ENCODE results near the gene CLDN15. TPM values are rescaled to one million over a fixed set of nuclear protein-coding genes. Genes with fewer than 3 reads are reported as not detected.
A peak's percentile ranks its signal among the peaks of the same experiment; 100 is the strongest.
"Not testable (repeated sequence)": the region's sequence is repeated elsewhere in the genome, so short reads cannot be mapped to it uniquely, and the experiment has no call there.

CLDN15 gene
- total and polyA plus RNA-seq, 2 donors from 2014 or later, result 11.9 to 13.3 TPM

- Histone ChIP-seq H3K9me3 (ENCODE audit: control insufficient read depth in 2 of 3, insufficient read depth in 1 of 3, low read length in 3 of 3) (no peaks in the 10 kb centered on the region), H3K4me1 (ENCODE audit: control insufficient read depth in 2 of 3, insufficient read depth in 2 of 3, low read depth in 1 of 3, low read length in 3 of 3) (peaks cover 2 to 5% (median 4%) of the 10 kb centered on the region in 3 donors), H3K27ac (ENCODE audit: low read depth in 2 of 2, low read length in 2 of 2) (no peak overlapping the region), H3K27me3 (ENCODE audit: control insufficient read depth, insufficient read depth, low read length) (no peaks in the 10 kb centered on the region), H3K9ac (ENCODE audit: low read length in 3 of 3) (no peak overlapping the region), H3K4me3 (ENCODE audit: low read length in 3 of 3) (no peak overlapping the region), H3K36me3 (ENCODE audit: control insufficient read depth in 2 of 3, insufficient read depth in 3 of 3, low read length in 3 of 3) (no peaks in the 10 kb centered on the region)
- no peak for TF ChIP-seq CTCF (IDR thresholded peaks at IDR 0.05; ENCODE audit: borderline replicate concordance, extremely low read depth, insufficient read depth)
- DNase-seq, result no peak
- no peak for FAIRE-seq
- intact Hi-C loops (cut with DNase I), result no loop called here
Observed at GRCh38 chr7:101255796-101256195, 18.2 kb upstream of the CLDN15 start.

DNA sequence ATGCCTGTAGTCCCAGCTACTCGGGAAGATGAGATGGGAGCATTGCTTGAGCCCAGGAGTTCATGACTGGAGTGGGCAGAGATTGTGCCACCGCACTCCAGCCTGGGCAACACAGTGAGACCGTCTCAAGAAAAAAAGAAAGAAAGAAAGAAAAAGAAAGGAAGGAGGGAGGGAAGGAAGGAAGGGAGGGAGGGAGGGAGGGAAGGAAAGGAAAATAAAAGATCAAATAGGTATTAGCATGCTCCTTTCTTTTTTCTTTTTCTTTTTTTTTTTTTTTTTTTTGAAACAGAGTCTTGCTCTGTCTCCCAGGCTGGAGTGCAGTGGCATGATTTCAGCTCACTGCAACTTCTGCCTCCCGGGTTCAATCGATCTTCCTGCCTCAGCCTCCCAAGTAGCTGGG lies 15.6 kb upstream of the CLDN15 start:
- H3K27ac ChIP-seq (ENCODE audit: low read depth in 2 of 2, low read length in 2 of 2); H3K27me3 ChIP-seq (ENCODE audit: control insufficient read depth, insufficient read depth, low read length); H3K4me1 ChIP-seq (ENCODE audit: control insufficient read depth in 2 of 3, insufficient read depth in 2 of 3, low read depth in 1 of 3, low read length in 3 of 3); H3K9me3 ChIP-seq (ENCODE audit: control insufficient read depth in 2 of 3, insufficient read depth in 1 of 3, low read length in 3 of 3); H3K9ac ChIP-seq (ENCODE audit: low read length in 3 of 3); DNase-seq; H3K36me3 ChIP-seq (ENCODE audit: control insufficient read depth in 2 of 3, insufficient read depth in 3 of 3, low read length in 3 of 3); FAIRE-seq; intact Hi-C loops (cut with DNase I): not testable (repeated sequence)
- peak overlapping the region in 1 of 3 donors; percentile 97 for H3K4me3 ChIP-seq (ENCODE audit: low read length in 3 of 3)

DNA sequence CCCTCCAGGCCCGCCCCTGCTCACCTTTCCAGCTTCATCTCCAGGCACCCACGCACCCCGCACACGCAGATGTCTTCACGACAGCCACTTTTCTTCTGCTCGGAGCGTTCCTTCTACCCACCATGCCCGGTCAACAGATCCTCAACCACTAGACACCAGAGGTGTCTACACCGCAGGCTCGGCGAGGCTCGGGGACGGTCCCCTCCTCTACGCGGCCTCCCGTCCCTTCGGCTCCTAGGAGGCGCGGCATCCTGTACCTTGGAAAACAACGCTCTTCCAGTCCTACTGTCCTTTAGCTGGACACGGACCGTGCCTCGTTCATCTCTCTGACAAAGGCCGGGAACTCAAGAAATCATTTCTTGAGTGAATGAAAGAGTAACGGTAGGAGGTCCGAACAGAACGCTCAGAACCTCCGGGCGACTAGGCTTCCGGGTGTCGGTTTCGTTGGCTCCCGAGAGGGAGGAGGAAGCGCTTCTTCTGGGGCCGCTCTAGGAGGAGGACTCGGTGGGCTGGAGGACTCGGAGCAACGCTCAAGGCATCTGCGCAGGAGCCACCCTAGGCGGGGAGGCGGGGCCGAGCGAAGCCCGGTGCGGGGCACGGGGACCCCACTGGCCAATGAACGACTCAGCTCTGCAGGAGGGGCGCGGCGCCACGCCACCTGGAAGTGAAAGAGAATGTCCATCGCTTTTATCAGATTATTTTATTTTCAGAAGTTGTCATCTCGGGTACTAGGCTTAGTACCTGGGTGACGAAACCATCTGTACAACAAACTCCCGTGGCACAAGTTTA lies 14.5 kb upstream of the CLDN15 start:
- intact Hi-C loops (cut with DNase I), result no loop called here
- H3K36me3 ChIP-seq (ENCODE audit: control insufficient read depth in 2 of 3, insufficient read depth in 3 of 3, low read length in 3 of 3), result no peaks in the 10 kb centered on the region
- H3K4me1 ChIP-seq (ENCODE audit: control insufficient read depth in 2 of 3, insufficient read depth in 2 of 3, low read depth in 1 of 3, low read length in 3 of 3), result peaks cover 2 to 5% (median 4%) of the 10 kb centered on the region in 3 donors
- FAIRE-seq (peak; percentile 73), DNase-seq (peak; percentile 96 to 99 (median 99))
- no peaks in the 10 kb centered on the region for H3K9me3 ChIP-seq (ENCODE audit: control insufficient read depth in 2 of 3, insufficient read depth in 1 of 3, low read length in 3 of 3)
- TF ChIP-seq CTCF (IDR thresholded peaks at IDR 0.05; ENCODE audit: borderline replicate concordance, extremely low read depth, insufficient read depth), result no peak
- H3K27ac ChIP-seq (ENCODE audit: low read depth in 2 of 2, low read length in 2 of 2), result peak overlapping the region; percentile 55 to 60
- peak overlapping the region; percentile 94 to 99 (median 97) for H3K4me3 ChIP-seq (ENCODE audit: low read length in 3 of 3)
- no peaks in the 10 kb centered on the region for H3K27me3 ChIP-seq (ENCODE audit: control insufficient read depth, insufficient read depth, low read length)
- peak overlapping the region; percentile 91 to 97 (median 91) for H3K9ac ChIP-seq (ENCODE audit: low read length in 3 of 3)

GRCh38 chr7:101250324-101250723 lies 12.7 kb upstream of the CLDN15 start:
- DNase-seq (no peak), FAIRE-seq (no peak)
- no peak for TF ChIP-seq CTCF (IDR thresholded peaks at IDR 0.05; ENCODE audit: borderline replicate concordance, extremely low read depth, insufficient read depth)
- Histone ChIP-seq H3K27me3 (ENCODE audit: control insufficient read depth, insufficient read depth, low read length) (no peaks in the 10 kb centered on the region), H3K36me3 (ENCODE audit: control insufficient read depth in 2 of 3, insufficient read depth in 3 of 3, low read length in 3 of 3) (no peaks in the 10 kb centered on the region), H3K4me3 (ENCODE audit: low read length in 3 of 3) (no peak overlapping the region), H3K27ac (ENCODE audit: low read depth in 2 of 2, low read length in 2 of 2) (no peak overlapping the region), H3K9me3 (ENCODE audit: control insufficient read depth in 2 of 3, insufficient read depth in 1 of 3, low read length in 3 of 3) (no peaks in the 10 kb centered on the region), H3K9ac (ENCODE audit: low read length in 3 of 3) (no peak overlapping the region), H3K4me1 (ENCODE audit: control insufficient read depth in 2 of 3, insufficient read depth in 2 of 3, low read depth in 1 of 3, low read length in 3 of 3) (peaks cover 2 to 9% (median 5%) of the 10 kb centered on the region in 3 donors)
- intact Hi-C loops (cut with DNase I), result no loop called here
